Stimulated activated CD8-positive, alpha-beta memory T cell treated with anti-CD3 and anti-CD28 coated beads, Interleukin-2, amount 100 ng/mL, for 48 hours (primary cell): ENCODE data around the gene PCDHB1.
"Not testable (repeated sequence)": the region's sequence is repeated elsewhere in the genome, so short reads cannot be mapped to it uniquely, and the experiment has no call there.

Experiments used
- DNase-seq, 2 donors: peaks; one replicate each; pipeline ENCODE4 v3.0.0-alpha.2; 2020; ENCODE audit warnings: low read depth in 2 of 2

Gene PCDHB1

DNA sequence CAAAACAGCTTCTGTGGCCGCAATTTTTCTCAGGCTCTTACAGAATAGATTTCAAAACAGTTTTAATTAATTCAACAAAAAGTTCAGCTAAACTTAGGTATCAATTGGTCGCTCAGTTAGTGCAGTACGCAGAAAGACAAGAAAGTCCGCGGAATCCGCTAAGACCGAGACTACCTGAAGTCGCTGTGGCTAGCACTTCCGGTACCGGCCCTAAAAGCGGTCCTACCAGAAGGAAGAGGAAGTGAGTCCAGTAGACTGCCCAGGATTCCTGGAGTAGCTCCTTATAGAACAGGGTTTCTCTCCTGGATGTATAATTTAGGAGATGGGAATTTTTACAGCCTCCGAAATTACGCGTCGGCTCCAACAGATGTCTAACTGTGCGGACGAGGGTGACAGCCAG, 26.7 kb downstream of the PCDHB1 start:
- DNase-seq: no peak

DNA sequence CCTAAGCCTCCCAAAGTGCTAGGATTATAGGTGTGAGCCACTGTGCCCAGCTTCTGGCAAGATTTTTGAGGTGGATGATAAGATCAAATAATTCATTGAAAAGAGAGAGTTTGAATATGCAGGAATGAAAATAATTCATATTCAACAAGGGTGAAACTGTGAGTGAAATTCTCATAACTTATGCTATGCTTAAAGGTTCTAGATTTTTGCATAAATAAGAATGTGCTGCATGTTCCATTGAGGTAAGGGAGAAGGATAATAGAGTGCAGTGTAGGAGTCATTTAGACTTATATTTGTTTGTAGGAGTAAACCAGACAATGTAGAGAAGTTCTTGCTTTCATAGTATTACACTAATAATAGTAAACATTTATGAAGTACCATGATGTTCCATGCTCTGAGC, 31.1 kb downstream of the PCDHB1 start:
- DNase-seq: no peak

- DNase-seq: peak in 1 of 2 donors; percentile 1
Observed at GRCh38 chr5:141084487-141084989, 33.4 kb downstream of the PCDHB1 start.

- no peak for DNase-seq
Observed at GRCh38 chr5:141094481-141095262, 43.5 kb downstream of the PCDHB1 start, which contains the start of gene PCDHB2. TSS of gene PCDHB2 (plus strand) at chr5:141094615. CDS start at chr5:141094791, 176 bp downstream.

GRCh38 chr5:141095263-141095641, 44.1 kb downstream of the PCDHB1 start:
- DNase-seq: no peak

- DNase-seq: not testable (repeated sequence)
Observed at GRCh38 chr5:141096181-141096580, 45.0 kb downstream of the PCDHB1 start.

DNA sequence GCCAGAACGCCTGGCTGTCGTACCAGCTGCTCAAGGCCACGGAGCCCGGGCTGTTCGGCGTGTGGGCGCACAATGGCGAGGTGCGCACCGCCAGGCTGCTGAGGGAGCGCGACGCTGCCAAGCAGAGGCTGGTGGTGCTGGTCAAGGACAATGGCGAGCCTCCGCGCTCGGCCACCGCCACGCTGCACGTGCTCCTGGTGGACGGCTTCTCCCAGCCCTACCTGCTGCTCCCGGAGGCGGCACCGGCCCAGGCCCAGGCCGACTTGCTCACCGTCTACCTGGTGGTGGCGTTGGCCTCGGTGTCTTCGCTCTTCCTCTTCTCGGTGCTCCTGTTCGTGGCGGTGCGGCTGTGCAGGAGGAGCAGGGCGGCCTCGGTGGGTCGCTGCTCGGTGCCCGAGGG, 45.4 kb downstream of the PCDHB1 start:
- DNase-seq: not testable (repeated sequence)

GRCh38 chr5:141100243-141100805, 49.1 kb downstream of the PCDHB1 start, which contains the start of gene PCDHB3:
TSS of gene PCDHB3 (plus strand) at chr5:141100473. CDS start at chr5:141100650, 177 bp downstream.
- peak; percentile 21 to 37 for DNase-seq

GRCh38 chr5:141101059-141101458, 49.9 kb downstream of the PCDHB1 start:
- DNase-seq: no peak

- DNase-seq: not testable (repeated sequence)
Observed at GRCh38 chr5:141102070-141102469, 50.9 kb downstream of the PCDHB1 start.

- not testable (repeated sequence) for DNase-seq
Observed at GRCh38 chr5:141102471-141102870, 51.3 kb downstream of the PCDHB1 start.

GRCh38 chr5:141105350-141105749, 54.2 kb downstream of the PCDHB1 start:
- no peak for DNase-seq
